HG03565 (cell line): ENCODE results near the gene ORC2.
A peak's percentile ranks its signal among the peaks of the same experiment; 100 is the strongest.
"Not testable (repeated sequence)": the region's sequence is repeated elsewhere in the genome, so short reads cannot be mapped to it uniquely, and the experiment has no call there.

Experiments
- ATAC-seq: cut with Tn5 transposase; IDR thresholded peaks from one replicate; pipeline ENCODE4 v1.9.1; 2021; ENCODE audit warnings: mild to moderate bottlenecking, moderate library complexity; ENCODE audit not compliant: unreplicated experiment

Gene ORC2

GRCh38 chr2:200963124-200963917, at the start of gene ORC2:
ORC2 (minus strand) TSS chr2:200963660; CDS start chr2:200958123, 5,537 bp downstream.
- ATAC-seq = peak; percentile 78

GRCh38 chr2:201008296-201008829, 44.9 kb upstream of the ORC2 start:
- ATAC-seq = no peak

GRCh38 chr2:201007584-201007998, 44.1 kb upstream of the ORC2 start:
- no peak for ATAC-seq

GRCh38 chr2:201006704-201007103, 43.2 kb upstream of the ORC2 start:
- no peak for ATAC-seq

DNA sequence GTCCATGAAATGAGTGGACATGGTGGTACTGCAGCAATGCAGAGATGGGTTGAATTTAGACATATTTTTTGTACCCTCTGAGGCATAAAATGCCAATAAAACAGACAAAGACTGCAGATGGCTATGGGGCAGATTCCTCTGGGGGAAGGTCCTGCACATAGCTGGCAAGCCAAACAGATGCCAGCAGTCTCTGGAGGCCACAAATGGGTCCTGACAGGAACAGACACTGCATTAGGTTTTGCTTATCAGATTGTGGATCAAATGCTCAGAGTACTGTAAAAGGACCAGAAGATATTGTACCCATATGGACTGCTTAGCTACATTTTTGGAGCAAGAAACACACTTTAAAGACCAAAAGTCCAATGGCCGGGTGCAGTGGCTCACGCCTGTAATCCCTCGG, 40.9 kb upstream of the ORC2 start:
- no peak for ATAC-seq

- ATAC-seq = no peak
These were observed 29.6 kb upstream of the ORC2 start for GRCh38 chr2:200993097-200993496.

GRCh38 chr2:200987137-200987536, 23.7 kb upstream of the ORC2 start:
- no peak for ATAC-seq

- ATAC-seq = no peak
These were observed 22.3 kb upstream of the ORC2 start for GRCh38 chr2:200985799-200986198.

- no peak for ATAC-seq
These were observed 13.2 kb upstream of the ORC2 start for GRCh38 chr2:200976710-200977109.

- ATAC-seq = no peak
These were observed 12.2 kb upstream of the ORC2 start for GRCh38 chr2:200975672-200976071.

DNA sequence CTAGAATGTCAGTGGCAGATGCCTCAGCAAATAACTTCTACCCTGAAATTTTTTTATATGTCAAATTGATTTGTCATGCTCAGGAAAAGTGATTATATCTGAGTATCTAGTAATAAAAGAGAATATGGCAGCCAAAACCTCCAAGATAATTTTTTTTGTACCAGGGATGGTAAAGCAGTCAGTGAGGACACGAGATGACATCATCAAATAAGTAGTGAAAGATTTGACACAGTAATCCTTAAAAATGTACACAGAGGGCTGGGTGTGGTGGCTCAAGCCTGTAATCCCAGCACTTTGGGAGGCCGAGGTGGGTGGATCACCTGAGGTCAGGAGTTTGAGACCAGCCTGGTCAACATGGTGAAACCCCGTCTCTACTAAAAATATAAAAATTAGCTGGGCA, 6.6 kb upstream of the ORC2 start:
- ATAC-seq = not testable (repeated sequence)

DNA sequence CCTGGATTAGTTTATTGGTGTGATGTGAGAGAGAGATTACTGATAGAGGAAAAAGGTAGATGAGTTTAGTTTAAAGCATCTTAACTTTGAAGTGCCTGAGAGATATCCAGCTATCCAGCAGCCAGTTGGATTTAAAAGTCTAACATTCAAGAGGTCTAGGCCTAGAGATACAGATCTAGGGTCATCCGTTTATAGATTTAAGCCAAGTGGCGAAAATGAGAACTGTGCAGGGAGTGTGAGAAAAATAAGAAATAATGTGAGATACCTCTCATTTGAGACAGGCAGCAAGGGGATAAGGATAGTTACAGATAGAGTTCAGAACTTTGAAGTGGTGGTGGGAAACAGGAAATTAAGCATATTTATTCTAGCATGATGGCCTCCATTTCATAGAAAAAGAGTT, 5.3 kb upstream of the ORC2 start:
- ATAC-seq = no peak

- no peak for ATAC-seq
These were observed 4.7 kb upstream of the ORC2 start for GRCh38 chr2:200968162-200968561.

GRCh38 chr2:200966770-200967169, 3.3 kb upstream of the ORC2 start:
- ATAC-seq = no peak

DNA sequence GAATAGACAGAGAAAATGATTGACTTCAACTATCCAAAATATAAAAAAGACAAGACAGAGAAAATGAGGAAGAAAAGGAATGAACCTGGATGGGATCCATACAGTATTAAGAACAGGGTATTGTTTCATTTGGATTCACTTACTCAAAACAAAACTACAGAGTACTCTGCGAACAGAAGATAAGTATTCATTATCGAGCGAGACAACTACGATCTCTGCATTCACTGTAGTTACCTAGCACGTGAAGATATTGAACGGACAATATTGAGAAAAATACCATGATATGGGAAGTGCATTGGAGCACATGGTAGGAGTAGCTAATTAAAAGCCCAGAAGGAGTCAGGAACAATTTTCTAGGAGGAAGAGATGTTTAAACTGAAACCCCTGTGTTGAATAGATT, 1.0 kb upstream of the ORC2 start:
- ATAC-seq = no peak

- ATAC-seq = not testable (repeated sequence)
These were observed 425 bp upstream of the ORC2 start for GRCh38 chr2:200963918-200964252.

DNA sequence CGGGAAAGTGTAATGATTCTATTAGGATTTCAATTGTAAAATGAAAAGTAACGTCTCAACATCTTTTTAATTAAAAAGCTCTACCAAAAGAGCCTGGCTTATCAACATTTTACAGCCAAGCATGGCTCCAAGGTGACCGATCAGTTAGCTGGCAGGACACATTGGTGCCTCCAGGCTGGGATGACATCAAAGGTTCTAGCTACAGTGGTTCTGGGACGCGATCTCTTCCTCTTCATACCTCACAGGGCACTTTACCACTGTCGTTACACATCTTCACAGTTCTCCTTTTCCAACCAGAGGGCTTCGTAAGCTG, 693 bp downstream of the ORC2 start:
- ATAC-seq = no peak

DNA sequence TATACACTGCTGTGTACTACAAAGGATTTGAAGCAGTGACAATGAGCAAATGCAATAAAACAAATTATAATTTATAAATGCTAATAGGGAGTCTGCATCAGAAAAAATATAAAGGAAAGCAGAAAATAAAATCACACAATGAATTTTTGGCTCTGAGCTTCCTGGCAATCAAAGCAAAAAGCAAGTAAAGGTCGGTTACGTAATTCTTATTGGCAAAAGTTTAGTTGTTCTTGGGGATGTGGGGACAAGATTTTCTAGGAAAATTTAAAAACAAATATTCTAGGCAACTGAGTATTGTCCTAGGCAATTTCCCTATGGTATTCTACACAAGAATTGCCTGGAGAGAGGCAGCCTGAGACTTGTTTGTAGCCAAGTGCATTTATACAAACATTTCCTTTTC, 1.8 kb downstream of the ORC2 start:
- no peak for ATAC-seq

DNA sequence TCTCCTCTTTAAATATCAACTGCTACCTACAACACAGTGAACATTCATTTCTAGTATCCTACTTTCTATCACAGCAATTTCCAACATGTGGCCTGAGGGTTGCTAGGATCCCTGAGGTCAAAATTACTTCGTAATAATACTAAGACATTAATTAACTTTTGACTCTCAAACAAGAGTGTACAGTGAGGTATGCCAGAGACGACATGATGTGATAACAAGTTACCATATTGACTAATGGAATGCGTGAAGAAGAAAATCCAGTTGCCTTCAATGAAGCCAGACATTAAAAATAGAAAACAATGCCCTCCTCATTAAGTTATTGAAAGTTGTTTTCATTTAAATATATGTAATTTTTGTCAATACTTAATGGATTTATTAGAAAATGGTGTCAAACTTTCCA, 13.1 kb downstream of the ORC2 start:
- no peak for ATAC-seq

GRCh38 chr2:200945395-200945729, 18.1 kb downstream of the ORC2 start:
- no peak for ATAC-seq

- no peak for ATAC-seq
These were observed 18.7 kb downstream of the ORC2 start for GRCh38 chr2:200944467-200945394.

GRCh38 chr2:200943527-200944105, 19.8 kb downstream of the ORC2 start:
- no peak for ATAC-seq
